KG1 (cell line): Measurements from ENCODE around the gene PCDHGA5.
A peak's percentile ranks its signal among the peaks of the same experiment; 100 is the strongest.
"Not testable (repeated sequence)": the region's sequence is repeated elsewhere in the genome, so short reads cannot be mapped to it uniquely, and the experiment has no call there.

Source experiments
- DNase-seq: peaks from one replicate; lab custom pipeline; 2025; lab: John Stamatoyannopoulos, UW

The PCDHGA5 gene

DNA sequence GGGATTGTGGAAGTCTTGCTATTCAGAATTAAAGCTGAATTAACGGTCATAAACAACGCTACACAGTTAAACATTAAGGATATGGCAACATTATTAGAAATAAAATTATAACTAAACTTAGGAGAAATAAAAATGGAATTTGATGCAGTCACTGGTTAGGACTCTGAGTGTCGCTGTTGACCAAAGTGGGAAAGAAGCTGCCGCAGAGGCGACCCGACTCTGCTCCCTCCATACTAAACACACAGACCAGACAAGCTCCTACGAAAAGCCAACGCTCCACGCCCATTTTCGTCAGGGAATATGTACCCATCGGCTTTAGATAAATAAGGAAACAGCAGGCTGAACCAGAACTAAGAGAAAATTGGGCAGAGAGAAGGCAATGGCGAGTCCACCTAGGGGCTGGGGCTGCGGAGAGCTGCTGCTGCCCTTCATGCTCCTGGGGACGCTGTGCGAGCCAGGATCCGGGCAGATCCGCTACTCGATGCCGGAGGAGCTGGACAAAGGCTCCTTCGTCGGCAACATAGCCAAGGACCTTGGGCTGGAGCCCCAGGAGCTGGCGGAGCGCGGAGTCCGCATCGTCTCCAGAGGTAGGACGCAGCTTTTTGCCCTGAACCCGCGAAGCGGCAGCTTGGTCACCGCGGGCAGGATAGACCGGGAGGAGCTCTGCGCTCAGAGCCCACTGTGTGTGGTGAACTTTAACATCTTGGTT lies at the start of gene PCDHGA5:
PCDHGA5 (plus strand) TSS at position 211 of the 709 bp plus-strand sequence; CDS start at position 380, 169 bp downstream.
- no peak for DNase-seq

DNA sequence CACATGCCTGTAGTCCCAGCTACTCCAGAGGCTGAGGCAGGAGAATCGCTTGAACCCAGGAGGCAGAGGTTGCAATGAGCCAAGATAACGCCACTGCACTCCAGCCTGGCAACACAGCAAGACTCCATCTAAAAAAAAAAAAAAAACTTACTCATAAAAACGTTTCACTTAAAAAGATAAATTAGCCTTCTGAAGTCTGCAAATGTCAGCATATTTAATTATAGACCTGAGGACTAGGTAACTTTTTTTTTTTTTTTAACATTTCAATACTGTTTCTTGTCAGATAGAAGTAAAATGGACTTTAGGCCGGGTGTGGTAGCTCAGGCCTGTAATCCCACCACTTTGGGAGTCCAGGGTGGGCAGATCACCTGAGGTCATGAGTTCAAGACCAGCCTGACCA lies 47.0 kb upstream of the PCDHGA5 start:
- DNase-seq = not testable (repeated sequence)

DNA sequence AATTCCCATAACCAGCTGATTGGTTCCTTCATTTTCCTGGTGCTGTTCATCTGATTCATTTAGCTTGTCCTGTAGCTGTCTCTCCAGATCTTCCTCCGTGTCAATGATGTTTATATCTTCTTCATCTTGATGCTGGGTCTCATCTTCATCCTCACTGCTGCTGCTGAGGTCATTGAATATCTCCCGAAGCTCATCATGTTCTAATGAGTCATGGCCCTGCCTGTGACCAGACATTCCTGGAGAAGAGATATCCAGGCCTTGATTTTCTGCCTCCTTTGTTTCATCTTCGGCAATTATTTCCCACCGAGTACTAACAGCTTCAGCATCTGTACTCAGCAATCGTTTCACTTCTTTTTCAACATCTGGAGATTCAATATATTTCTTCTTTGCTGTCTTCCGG lies 44.8 kb upstream of the PCDHGA5 start:
- no peak for DNase-seq

DNA sequence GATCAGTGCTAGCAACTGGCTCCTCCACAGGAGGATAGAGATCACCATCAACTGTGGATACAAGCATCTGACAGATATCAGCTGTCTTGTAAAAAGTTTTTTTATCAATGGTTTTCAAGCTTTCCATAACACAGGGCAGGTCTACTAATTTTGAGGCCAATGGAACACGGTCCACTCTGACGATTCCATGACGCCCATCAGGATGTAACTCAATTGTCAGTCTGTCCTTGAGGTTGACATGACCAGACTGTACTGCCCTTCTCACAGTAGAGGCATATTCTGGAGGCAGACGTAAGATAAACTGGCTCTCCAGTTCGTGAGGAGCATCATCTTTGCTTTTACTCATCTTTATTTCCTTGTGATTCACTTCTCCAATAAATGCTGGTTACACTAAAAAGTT lies 44.3 kb upstream of the PCDHGA5 start:
- DNase-seq = no peak

DNA sequence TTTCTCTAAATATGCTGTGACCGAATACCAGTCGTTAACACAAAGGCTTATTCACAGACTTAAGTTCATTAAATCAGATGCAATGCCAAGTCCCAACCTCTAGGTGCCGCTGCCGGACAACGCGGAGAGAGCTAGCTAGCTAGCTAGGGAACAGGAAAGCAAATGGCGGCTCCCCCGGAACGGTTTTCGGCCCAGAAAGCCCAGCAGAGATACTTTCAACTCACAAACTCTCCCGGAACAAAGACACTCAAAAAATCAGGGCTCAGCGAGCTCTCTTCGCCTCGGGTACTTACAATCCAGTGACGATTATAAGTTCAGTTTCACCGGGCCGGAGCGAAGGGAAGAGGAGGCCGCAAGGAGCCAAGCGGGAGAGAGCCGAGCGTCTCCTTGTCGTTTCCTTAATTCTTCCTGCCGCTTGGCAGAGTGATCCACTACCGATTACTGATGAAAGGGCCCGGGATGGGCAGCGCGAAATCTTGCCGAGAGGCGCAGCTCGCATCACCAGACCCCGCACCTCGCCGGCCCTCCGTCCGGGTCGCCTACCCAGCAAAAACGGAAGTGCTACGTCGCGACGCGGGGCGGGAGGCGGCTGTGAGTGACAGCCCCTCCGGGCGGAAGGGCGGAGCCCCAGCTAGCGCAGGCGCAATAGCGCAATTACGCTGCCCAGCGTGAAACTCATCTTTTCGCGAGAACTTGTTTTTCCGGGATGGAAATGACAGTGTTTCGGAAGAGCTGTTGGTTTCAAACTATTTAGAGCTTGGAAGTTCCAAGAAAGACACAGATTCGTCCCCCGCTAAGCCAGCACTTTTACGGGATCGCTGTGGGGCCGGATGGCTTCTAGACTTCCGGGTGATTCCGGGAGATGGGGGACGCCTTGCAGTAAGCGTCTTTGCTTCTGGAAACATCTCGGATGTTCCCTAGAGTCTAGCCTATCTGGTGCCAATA lies 43.5 kb upstream of the PCDHGA5 start, which contains the start of gene TAF7:
TAF7 (minus strand) TSS at position 560 of the 945 bp plus-strand sequence. CDS start 740 bp downstream, outside the sequence.
- peak; percentile 45 for DNase-seq

DNA sequence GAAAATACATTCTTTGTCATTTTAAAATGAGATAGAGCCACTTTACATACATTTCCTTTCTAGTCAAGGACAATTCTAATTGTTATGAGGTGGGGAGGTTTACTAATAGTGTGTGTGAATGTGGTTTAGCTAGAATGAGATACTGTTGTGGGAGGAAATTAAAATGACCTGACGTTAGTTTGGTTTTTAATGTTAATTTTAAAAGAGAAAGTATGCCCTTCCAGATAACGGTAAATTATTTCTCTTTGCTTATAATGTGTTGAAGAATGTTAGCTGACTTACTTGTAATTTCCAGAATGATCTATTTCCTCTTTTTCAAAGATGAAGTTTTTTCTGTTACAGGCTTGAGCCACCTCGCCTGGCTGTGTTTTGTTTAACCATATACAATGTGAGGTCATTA lies 41.7 kb upstream of the PCDHGA5 start:
- no peak for DNase-seq

DNA sequence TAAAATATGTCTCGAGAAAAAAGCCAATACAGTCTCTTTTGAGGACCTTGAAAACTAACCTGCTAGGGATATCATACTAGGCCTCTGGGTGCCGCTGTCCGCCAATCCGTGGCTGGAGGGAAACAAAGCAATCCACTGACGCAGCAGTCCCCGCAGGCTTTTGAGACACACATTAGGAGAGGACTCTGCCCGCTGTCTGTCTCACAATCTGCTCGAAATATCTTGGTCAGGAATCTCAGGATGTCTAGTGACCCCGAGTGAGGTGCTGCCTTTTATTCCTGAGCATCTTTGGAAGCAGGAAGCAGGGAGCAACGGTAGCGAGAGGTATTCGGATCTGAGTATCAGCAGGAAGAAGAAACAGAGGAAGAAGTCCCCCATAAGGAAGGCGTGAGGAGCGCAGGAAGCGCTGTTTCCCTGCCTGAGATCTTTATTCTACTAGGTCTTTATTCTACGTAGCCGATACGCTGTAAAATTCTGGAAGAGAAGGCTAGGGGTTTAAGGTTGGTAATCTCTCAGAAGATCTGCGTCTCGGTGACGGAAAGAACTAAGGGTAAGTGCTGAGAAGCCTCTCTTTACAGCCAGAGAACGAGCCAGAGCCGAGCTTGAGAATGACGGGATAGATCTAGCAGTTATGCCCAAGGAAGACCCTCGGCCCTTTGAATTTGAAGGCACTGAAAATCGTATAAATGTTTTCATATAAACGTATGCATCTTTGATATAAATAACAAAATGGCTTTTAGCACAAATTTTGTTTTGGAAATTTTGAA lies 37.7 kb upstream of the PCDHGA5 start:
- no peak for DNase-seq

DNA sequence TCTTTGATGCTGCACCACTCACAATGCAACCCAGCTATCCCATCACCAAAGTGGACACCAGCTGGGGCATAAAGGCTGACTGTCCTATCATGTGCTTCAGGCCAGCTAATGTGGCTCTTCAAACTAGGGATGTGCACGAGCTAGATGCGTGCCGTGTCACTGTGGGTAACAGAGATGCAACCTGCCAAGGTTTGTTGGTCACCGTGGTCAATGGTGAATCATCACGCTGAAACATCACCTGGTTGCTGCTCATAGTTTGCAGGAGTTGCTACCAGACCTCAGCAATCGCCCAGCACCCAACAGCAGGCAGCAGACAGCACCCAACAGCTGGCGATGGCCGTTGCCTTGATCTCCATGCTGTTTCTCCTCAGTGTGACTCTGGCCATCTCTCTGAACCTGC lies 35.7 kb upstream of the PCDHGA5 start:
- no peak for DNase-seq

DNA sequence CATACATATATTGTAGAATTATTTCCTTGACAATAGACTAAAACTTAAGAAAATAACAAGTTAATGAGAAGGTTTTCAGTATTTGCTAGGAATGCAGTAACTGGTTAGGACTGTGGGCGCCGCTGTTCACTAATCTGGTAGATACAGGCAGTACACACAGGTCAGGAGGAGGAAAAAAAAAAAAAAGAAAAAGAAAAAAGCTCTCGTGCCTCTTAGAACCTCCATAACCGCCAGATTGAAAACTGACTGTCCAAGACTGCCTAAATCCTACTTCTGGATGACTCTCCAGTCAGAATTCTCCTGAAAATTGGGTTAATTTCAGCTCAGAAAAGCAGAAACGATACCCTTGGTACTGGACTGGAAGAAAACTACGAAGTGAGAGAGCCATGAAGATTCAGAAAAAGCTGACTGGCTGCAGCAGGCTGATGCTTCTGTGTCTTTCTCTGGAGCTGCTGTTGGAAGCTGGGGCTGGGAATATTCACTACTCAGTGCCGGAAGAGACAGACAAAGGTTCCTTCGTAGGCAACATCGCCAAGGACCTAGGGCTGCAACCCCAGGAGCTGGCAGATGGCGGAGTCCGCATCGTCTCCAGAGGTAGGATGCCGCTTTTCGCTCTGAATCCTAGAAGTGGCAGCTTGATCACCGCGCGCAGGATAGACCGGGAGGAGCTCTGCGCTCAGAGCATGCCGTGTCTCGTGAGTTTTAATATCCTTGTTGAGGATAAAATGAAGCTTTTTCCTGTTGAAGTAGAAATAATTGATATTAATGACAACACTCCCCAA lies 33.5 kb upstream of the PCDHGA5 start, which contains the start of gene PCDHGA1:
PCDHGA1 (plus strand) TSS at position 216 of the 782 bp plus-strand sequence.
- DNase-seq = no peak

DNA sequence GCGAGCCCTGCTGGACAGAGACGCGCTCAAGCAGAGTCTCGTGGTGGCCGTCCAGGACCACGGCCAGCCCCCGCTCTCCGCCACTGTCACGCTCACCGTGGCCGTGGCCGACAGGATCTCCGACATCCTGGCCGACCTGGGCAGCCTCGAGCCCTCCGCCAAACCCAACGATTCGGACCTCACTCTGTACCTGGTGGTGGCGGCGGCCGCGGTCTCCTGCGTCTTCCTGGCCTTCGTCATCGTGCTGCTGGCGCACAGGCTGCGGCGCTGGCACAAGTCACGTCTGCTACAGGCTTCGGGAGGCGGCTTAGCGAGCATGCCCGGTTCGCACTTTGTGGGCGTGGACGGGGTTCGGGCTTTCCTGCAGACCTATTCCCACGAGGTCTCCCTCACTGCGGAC lies 31.4 kb upstream of the PCDHGA5 start:
- DNase-seq = not testable (repeated sequence)

DNA sequence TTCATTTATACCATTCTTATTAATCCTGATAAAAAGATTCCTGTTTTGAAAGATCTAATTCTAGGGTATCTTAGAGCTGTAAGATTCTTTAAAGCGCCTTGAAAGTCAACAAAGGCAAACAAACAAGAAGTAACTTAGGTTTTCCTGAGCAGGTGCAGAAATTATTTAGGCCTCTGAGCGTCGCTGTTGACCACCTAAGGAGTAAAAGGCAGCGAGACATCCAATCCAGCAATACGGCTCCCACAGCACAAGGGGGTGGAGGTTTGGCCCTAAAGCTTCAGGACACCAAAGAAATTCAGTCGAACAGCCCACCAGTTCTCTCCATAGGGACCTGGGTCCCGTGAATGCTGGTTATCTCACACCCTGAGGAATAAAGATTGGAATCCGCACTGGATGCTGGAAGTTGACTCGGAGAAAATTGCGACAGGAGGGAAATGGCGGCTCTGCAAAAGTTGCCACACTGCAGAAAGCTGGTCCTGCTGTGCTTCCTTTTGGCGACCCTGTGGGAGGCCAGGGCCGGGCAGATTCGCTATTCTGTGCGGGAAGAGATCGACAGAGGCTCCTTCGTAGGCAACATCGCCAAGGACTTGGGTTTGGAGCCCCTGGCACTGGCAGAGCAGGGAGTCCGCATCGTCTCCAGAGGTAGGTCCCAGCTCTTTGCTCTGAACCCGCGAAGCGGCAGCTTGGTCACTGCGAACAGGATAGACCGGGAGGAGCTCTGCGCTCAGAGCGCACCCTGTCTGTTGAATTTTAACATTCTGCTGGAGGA lies 25.2 kb upstream of the PCDHGA5 start, which contains the start of gene PCDHGA2:
PCDHGA2 (plus strand) TSS at position 223 of the 769 bp plus-strand sequence.
- DNase-seq = no peak

DNA sequence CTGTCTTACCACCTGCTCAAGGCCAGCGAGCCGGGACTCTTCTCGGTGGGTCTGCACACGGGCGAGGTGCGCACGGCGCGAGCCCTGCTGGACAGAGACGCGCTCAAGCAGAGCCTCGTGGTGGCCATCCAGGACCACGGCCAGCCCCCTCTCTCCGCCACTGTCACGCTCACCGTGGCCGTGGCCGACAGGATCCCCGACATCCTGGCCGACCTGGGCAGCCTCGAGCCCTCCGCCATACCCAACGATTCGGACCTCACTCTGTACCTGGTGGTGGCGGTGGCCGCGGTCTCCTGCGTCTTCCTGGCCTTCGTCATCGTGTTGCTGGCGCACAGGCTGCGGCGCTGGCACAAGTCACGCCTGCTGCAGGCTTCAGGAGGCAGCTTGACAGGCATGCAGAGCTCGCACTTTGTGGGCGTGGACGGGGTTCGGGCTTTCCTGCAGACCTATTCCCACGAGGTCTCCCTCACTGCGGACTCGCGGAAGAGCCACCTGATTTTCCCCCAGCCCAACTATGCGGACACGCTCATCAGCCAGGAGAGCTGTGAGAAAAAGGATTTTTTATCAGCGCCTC lies 23.1 kb upstream of the PCDHGA5 start:
- not testable (repeated sequence) for DNase-seq

DNA sequence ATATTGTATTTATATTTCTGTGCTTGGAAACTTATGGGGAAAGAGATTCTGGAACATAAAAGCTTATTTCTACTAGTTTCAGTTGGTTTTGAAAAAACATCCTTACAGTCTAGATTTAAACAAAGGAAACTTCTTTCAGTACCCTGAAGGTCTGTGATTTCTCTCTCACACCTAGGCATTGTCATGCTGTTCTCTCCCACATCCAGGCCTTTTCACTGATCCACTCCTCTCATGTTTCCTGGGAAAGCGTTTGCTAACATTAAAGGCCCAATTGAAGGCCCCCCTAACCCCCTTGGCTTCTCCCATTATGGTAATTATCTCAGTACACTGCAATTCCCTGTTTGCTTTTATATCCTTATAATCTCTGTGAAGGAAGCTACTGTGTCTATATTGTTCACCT lies 21.2 kb upstream of the PCDHGA5 start:
- no peak for DNase-seq

DNA sequence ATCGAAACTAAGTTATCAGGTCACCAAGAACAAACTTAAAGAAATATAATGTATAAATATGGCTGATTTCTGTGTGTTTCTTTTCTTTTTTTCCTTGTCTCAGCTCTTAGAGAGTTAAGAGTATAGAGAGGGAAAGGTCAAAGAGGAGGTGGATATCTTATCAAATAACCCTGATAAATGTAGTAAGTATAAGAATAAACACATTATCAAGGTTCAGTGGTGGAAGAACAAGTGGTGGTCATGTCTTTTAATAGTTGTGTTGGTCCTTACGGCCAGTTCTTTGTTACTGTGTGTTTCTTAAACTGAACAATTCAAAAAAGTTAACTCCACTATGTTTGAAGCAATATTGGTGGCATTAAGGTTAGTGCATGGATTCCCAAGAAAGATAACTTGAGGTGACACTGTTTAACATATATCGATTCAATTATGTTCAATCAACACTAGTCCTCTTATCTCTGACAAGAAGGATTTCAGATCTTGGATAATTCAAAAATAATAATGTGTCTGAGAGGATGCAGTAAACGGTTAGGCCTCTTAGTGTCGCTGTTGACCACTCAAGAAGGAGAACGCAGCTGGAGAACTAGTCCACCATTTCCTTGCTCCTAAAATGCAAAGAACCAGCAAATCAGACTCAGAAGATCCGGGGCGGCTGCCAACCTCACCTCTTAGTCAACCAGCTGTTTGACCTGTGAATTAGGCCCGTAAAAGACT lies 20.6 kb upstream of the PCDHGA5 start, which contains the start of gene PCDHGA3:
PCDHGA3 (plus strand) TSS at position 588 of the 711 bp plus-strand sequence. CDS start 205 bp downstream, outside the sequence.
- DNase-seq = no peak

DNA sequence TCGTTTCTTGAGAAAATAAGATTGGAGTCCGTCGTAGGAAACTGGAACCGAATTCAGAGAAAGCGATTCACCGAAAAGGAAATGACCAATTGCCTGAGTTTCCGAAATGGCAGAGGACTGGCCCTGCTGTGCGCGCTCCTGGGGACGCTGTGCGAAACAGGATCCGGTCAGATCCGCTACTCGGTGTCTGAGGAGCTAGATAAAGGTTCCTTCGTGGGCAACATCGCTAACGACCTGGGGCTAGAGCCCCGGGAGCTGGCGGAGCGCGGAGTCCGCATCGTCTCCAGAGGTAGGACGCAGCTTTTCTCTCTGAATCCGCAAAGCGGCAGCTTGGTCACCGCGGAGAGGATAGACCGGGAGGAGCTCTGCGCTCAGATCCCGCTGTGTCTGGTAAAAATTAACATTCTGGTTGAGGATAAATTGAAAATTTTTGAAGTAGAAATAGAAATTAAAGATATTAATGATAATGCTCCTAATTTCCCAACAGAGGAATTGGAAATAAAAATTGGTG lies 20.0 kb upstream of the PCDHGA5 start:
- no peak for DNase-seq

DNA sequence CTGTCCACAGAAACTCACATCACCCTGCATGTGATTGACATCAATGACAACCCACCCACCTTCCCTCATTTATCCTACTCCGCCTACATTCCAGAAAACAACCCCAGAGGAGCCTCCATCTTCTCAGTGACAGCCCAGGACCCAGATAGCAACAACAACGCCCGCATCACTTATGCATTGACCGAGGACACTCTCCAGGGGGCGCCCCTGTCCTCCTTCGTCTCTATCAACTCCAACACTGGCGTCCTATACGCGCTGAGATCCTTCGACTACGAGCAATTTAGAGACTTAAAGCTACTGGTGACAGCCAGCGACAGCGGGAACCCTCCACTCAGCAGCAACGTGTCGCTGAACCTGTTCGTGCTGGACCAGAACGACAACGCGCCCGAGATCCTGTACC lies 18.6 kb upstream of the PCDHGA5 start:
- no peak for DNase-seq

DNA sequence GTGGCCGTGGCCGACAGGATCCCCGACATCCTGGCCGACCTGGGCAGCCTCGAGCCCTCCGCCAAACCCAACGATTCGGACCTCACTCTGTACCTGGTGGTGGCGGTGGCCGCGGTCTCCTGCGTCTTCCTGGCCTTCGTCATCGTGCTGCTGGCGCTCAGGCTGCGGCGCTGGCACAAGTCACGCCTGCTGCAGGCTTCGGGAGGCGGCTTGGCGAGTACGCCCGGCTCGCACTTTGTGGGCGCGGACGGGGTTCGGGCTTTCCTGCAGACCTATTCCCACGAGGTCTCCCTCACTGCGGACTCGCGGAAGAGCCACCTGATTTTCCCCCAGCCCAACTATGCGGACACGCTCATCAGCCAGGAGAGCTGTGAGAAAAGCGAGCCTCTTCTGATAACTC lies 17.9 kb upstream of the PCDHGA5 start:
- DNase-seq = not testable (repeated sequence)

DNA sequence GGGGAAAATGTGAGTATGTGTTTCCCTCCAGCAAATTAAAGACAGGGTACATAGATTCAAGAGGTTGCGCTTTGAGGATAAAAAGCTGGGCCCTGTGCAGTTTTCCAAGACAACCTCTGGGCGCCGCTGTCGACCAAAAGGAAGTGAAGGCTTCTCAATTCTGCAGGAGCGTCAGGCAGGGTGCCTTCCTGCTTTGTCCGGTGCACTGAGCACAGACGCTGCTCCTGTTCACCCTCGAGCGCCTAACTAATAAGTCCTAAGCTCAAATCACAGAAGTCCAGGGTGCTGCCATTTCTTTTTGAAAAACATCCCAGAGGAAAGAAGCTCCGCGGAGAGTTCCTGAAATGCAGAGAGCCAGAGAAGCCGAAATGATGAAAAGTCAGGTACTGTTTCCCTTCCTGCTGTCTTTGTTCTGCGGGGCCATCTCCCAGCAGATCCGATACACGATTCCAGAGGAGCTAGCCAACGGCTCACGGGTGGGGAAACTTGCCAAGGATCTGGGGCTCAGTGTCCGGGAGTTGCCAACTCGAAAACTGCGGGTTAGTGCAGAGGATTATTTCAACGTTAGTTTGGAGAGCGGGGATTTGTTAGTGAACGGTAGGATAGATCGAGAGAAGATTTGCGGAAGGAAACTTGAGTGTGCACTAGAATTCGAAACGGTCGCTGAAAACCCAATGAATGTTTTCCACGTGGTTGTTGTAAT lies 13.9 kb upstream of the PCDHGA5 start, which contains the start of gene PCDHGB1:
PCDHGB1 (plus strand) TSS at position 183 of the 703 bp plus-strand sequence; CDS start at position 345, 162 bp downstream.
- DNase-seq = no peak
